Measurements from ENCODE around the gene SIX3. TPM values are rescaled to one million over a fixed set of nuclear protein-coding genes. Genes with fewer than 3 reads are reported as not detected.

SIX3 gene
- not detected for total RNA-seq

GRCh38 chr2:44941551-44942234 lies at the start of gene SIX3:
Gene SIX3 (plus strand): TSS chr2:44941702. CDS start chr2:44942105, 403 bp downstream.
- no peak for DNase-seq
- intact Hi-C loops (cut with DNase I; ENCODE audit: low total_unique reads) = no loop called here
- H3K27ac ChIP-seq = no peak within 1 kb of the TSS
- H3K27me3 ChIP-seq = peaks cover 3 to 79% of the 10 kb centered on the region in 2 donors
- H3K9me3 ChIP-seq = no peaks in the 10 kb centered on the region
- H3K4me3 ChIP-seq = no peak within 1 kb of the TSS
- H3K36me3 ChIP-seq = no peaks in the 10 kb centered on the region
- peaks cover 0 to 27% of the 10 kb centered on the region in 2 donors for H3K4me1 ChIP-seq
- TF ChIP-seq POLR2A (IDR thresholded peaks at IDR 0.05) = no peak
- TF ChIP-seq, protein P1, sequence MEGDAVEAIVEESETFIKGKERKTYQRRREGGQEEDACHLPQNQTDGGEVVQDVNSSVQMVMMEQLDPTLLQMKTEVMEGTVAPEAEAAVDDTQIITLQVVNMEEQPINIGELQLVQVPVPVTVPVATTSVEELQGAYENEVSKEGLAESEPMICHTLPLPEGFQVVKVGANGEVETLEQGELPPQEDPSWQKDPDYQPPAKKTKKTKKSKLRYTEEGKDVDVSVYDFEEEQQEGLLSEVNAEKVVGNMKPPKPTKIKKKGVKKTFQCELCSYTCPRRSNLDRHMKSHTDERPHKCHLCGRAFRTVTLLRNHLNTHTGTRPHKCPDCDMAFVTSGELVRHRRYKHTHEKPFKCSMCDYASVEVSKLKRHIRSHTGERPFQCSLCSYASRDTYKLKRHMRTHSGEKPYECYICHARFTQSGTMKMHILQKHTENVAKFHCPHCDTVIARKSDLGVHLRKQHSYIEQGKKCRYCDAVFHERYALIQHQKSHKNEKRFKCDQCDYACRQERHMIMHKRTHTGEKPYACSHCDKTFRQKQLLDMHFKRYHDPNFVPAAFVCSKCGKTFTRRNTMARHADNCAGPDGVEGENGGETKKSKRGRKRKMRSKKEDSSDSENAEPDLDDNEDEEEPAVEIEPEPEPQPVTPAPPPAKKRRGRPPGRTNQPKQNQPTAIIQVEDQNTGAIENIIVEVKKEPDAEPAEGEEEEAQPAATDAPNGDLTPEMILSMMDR (IDR thresholded peaks at IDR 0.05) = no peak

- TF ChIP-seq POLR2A (IDR thresholded peaks at IDR 0.05) = no peak
- TF ChIP-seq, protein P1 (IDR thresholded peaks at IDR 0.05) = no peak
- no peaks in the 10 kb centered on the region for H3K36me3 ChIP-seq
- no peaks in the 10 kb centered on the region for H3K27me3 ChIP-seq
- H3K4me3 ChIP-seq = no peak overlapping the region
- H3K9me3 ChIP-seq = no peaks in the 10 kb centered on the region
- intact Hi-C loops (cut with DNase I; ENCODE audit: low total_unique reads) = no loop called here
- no peak overlapping the region for H3K27ac ChIP-seq
- DNase-seq = no peak
- no peaks in the 10 kb centered on the region for H3K4me1 ChIP-seq
Observed at GRCh38 chr2:44894058-44894457, 47.4 kb upstream of the SIX3 start.

DNA sequence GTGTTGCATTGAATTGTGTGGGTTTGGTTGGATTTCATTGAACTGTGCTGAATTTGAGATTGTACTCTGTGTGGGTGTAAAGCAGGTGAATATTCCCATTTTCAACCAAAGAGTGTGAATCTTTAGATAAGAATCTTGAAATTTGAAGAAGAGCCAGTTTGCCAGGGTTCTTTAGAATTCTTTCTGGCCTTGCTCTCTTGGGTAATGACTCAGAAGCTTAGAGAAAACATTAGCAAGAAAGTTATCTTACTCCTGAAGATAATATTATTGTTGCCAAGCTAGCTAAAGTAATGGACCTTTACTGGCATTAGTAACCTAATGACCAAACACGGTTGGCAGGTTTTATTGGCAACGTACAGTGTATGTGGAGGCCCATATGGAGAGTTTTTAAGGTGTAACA lies 46.4 kb upstream of the SIX3 start:
- H3K27ac ChIP-seq = no peak overlapping the region
- no peak for TF ChIP-seq POLR2A (IDR thresholded peaks at IDR 0.05)
- TF ChIP-seq, protein P1 (IDR thresholded peaks at IDR 0.05) = no peak
- H3K4me3 ChIP-seq = no peak overlapping the region
- DNase-seq = no peak
- H3K36me3 ChIP-seq = no peaks in the 10 kb centered on the region
- H3K4me1 ChIP-seq = no peaks in the 10 kb centered on the region
- intact Hi-C loops (cut with DNase I; ENCODE audit: low total_unique reads) = no loop called here
- H3K27me3 ChIP-seq = no peaks in the 10 kb centered on the region
- H3K9me3 ChIP-seq = no peaks in the 10 kb centered on the region

DNA sequence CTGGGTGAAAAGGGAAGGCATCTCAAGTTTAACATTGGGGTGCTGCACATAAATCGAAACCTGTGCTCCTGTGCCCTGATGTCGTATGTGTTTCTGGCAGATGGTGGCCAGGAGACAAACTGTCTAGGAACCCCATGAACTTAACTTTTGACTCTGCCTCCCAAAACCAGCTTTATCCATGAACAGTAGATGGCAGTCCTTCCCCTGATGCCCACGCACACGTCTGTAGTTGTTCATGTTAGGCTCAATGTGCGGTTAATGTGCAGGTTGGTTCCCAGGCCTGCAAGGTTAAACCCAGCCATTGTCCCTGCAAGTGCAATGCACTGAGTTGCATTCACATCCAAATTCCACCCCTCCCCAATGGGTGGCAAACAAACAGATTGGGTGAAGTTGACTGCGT lies 44.1 kb upstream of the SIX3 start:
- intact Hi-C loops (cut with DNase I; ENCODE audit: low total_unique reads) = no loop called here
- TF ChIP-seq, protein P1 (IDR thresholded peaks at IDR 0.05) = no peak
- no peak for TF ChIP-seq POLR2A (IDR thresholded peaks at IDR 0.05)

GRCh38 chr2:44902217-44903137 lies 39.0 kb upstream of the SIX3 start:
- no peak overlapping the region for H3K27ac ChIP-seq
- H3K27me3 ChIP-seq = no peaks in the 10 kb centered on the region
- TF ChIP-seq, protein P1 (IDR thresholded peaks at IDR 0.05) = no peak
- TF ChIP-seq POLR2A (IDR thresholded peaks at IDR 0.05) = no peak
- no peaks in the 10 kb centered on the region for H3K36me3 ChIP-seq
- no peaks in the 10 kb centered on the region for H3K4me1 ChIP-seq
- no peak overlapping the region for H3K4me3 ChIP-seq
- no peak for DNase-seq
- no peaks in the 10 kb centered on the region for H3K9me3 ChIP-seq
- intact Hi-C loops (cut with DNase I; ENCODE audit: low total_unique reads) = no loop called here

More for the DNA sequence above, 44.1 kb upstream of the SIX3 start:
- Histone ChIP-seq H3K36me3 (no peaks in the 10 kb centered on the region), H3K4me1 (no peaks in the 10 kb centered on the region), H3K27ac (no peak overlapping the region), H3K4me3 (no peak overlapping the region), H3K9me3 (no peaks in the 10 kb centered on the region), H3K27me3 (no peaks in the 10 kb centered on the region)
- no peak for DNase-seq
